HL-60 (cell line): ENCODE measurements around the gene FAM174C.

Source experiments
- CTCF ChIP-seq: IDR thresholded peaks from one replicate; pipeline ENCODE4 v1.5.1; 2011; ENCODE audit warnings: low read length, control low read depth, inconsistent platforms; ENCODE audit not compliant: insufficient read depth
- GABPA ChIP-seq: IDR thresholded peaks from 2 replicates; pipeline ENCODE4 v1.6.1; 2012; ENCODE audit warnings: low read depth
- POLR2AphosphoS5 ChIP-seq: IDR thresholded peaks from 2 replicates; pipeline ENCODE4 v1.6.1; 2012; ENCODE audit warnings: low read depth
- REST ChIP-seq: IDR thresholded peaks from 2 replicates; pipeline ENCODE4 v1.6.1; 2012; ENCODE audit warnings: low read depth; ENCODE audit not compliant: insufficient replicate concordance
- SPI1 ChIP-seq: IDR thresholded peaks from 2 replicates; pipeline ENCODE4 v1.6.1; 2012; ENCODE audit warnings: low read depth, mild to moderate bottlenecking, borderline replicate concordance

- TF ChIP-seq CTCF (no peak), POLR2AphosphoS5 (no peak), REST (no peak), GABPA (no peak), SPI1 (no peak)
Measured at GRCh38 chr19:1247748-1248138, 27.6 kb upstream of the FAM174C start.
